ENCODE measurements around the gene FAM209A.

- TF ChIP-seq CTCF (conservative IDR thresholded peaks at IDR 0.05; ENCODE audit: low read length) (no peak), EZH2phosphoT487 (IDR thresholded peaks at IDR 0.05; ENCODE audit: borderline replicate concordance, low read depth, low read length) (no peak)
Observed at GRCh38 chr20:56573986-56574385, 49.4 kb downstream of the FAM209A start.
